ENCODE results near the gene FAM20B. TPM values are rescaled to one million over a fixed set of nuclear protein-coding genes. Genes with fewer than 3 reads are reported as not detected.

Gene FAM20B
- total RNA-seq, 1 experiment from 2014 or later: 66.6 TPM

- Mint-ChIP-seq H3K4me3 (ENCODE audit: low read depth, unreplicated experiment) (peak within 1 kb of the TSS; percentile 86), H3K27me3 (ENCODE audit: unreplicated experiment) (no peaks in the 10 kb centered on the region), H3K27ac (ENCODE audit: unreplicated experiment) (peak within 1 kb of the TSS; percentile 92), H3K9me3 (ENCODE audit: low read depth, unreplicated experiment) (no peaks in the 10 kb centered on the region), H3K36me3 (ENCODE audit: insufficient read depth, unreplicated experiment) (peaks cover 58% of the 10 kb centered on the region), H3K4me1 (ENCODE audit: low read depth, unreplicated experiment) (peaks cover 13% of the 10 kb centered on the region)
- CTCF ChIA-PET: interaction anchor here (0.5 to 1.5 kb wide), 3 partner anchors 24 to 549 kb away, joined by 3 to 4 read pairs (median 3); no protein-coding TSS in a partner anchor
- intact Hi-C loops (cut with micrococcal nuclease; ENCODE audit: unreplicated experiment): loop anchor here (2.0 to 5.0 kb wide), 3 partner anchors 113 to 550 kb away; partner anchors contain the start of gene SOAT1
- BruUV-seq (replicated peaks): no TSS peak
- no peak for TF ChIP-seq CTCF (IDR thresholded peaks at IDR 0.05; ENCODE audit: unreplicated experiment)
- DNase-seq: peak; percentile 97
Observed at GRCh38 chr1:179081687-179082332, 56.1 kb downstream of the FAM20B start, which contains the start of gene TOR3A. TSS of gene TOR3A (plus strand) at chr1:179082070. CDS start at chr1:179082129, 59 bp downstream.

- BruUV-seq (replicated peaks): no TSS peak
- H3K27me3 Mint-ChIP-seq (ENCODE audit: unreplicated experiment): no peaks in the 10 kb centered on the region
- no peak for TF ChIP-seq CTCF (IDR thresholded peaks at IDR 0.05; ENCODE audit: unreplicated experiment)
- intact Hi-C loops (cut with micrococcal nuclease; ENCODE audit: unreplicated experiment): loop anchor here (5.0 kb wide), 1 partner anchor 550 kb away; no protein-coding TSS in a partner anchor
- no peaks in the 10 kb centered on the region for H3K9me3 Mint-ChIP-seq (ENCODE audit: low read depth, unreplicated experiment)
- peak; percentile 45 for DNase-seq
- peaks cover 58% of the 10 kb centered on the region for H3K36me3 Mint-ChIP-seq (ENCODE audit: insufficient read depth, unreplicated experiment)
- peak overlapping the region; percentile 86 for H3K4me3 Mint-ChIP-seq (ENCODE audit: low read depth, unreplicated experiment)
- peak overlapping the region; percentile 76 for H3K27ac Mint-ChIP-seq (ENCODE audit: unreplicated experiment)
- H3K4me1 Mint-ChIP-seq (ENCODE audit: low read depth, unreplicated experiment): peaks cover 13% of the 10 kb centered on the region
- CTCF ChIA-PET: interaction anchor here (1.1 to 1.5 kb wide), 2 partner anchors 24 to 550 kb away, joined by 3 read pairs; no protein-coding TSS in a partner anchor
Observed at GRCh38 chr1:179082333-179082998, 56.8 kb downstream of the FAM20B start.

GRCh38 chr1:179082999-179083335 lies 57.3 kb downstream of the FAM20B start:
- peaks cover 13% of the 10 kb centered on the region for H3K4me1 Mint-ChIP-seq (ENCODE audit: low read depth, unreplicated experiment)
- H3K36me3 Mint-ChIP-seq (ENCODE audit: insufficient read depth, unreplicated experiment): peaks cover 63% of the 10 kb centered on the region
- CTCF ChIA-PET: interaction anchor here (0.6 to 1.1 kb wide), 2 partner anchors 20 to 23 kb away, joined by 3 read pairs; no protein-coding TSS in a partner anchor
- H3K4me3 Mint-ChIP-seq (ENCODE audit: low read depth, unreplicated experiment): peak overlapping the region; percentile 86
- no peaks in the 10 kb centered on the region for H3K27me3 Mint-ChIP-seq (ENCODE audit: unreplicated experiment)
- no peak for TF ChIP-seq CTCF (IDR thresholded peaks at IDR 0.05; ENCODE audit: unreplicated experiment)
- intact Hi-C loops (cut with micrococcal nuclease; ENCODE audit: unreplicated experiment): loop anchor here (5.0 kb wide), 1 partner anchor 551 kb away; no protein-coding TSS in a partner anchor
- peak; percentile 35 for DNase-seq
- no TSS peak for BruUV-seq (replicated peaks)
- H3K27ac Mint-ChIP-seq (ENCODE audit: unreplicated experiment): peak overlapping the region; percentile 76
- H3K9me3 Mint-ChIP-seq (ENCODE audit: low read depth, unreplicated experiment): no peaks in the 10 kb centered on the region

GRCh38 chr1:179083533-179083932 lies 57.8 kb downstream of the FAM20B start:
- intact Hi-C loops (cut with micrococcal nuclease; ENCODE audit: unreplicated experiment): loop anchor here (5.0 kb wide), 1 partner anchor 551 kb away; no protein-coding TSS in a partner anchor
- Mint-ChIP-seq H3K27ac (ENCODE audit: unreplicated experiment) (no peak overlapping the region), H3K27me3 (ENCODE audit: unreplicated experiment) (no peaks in the 10 kb centered on the region), H3K9me3 (ENCODE audit: low read depth, unreplicated experiment) (no peaks in the 10 kb centered on the region), H3K4me1 (ENCODE audit: low read depth, unreplicated experiment) (peaks cover 13% of the 10 kb centered on the region), H3K36me3 (ENCODE audit: insufficient read depth, unreplicated experiment) (peaks cover 68% of the 10 kb centered on the region), H3K4me3 (ENCODE audit: low read depth, unreplicated experiment) (peak overlapping the region; percentile 86)
- CTCF ChIA-PET: interaction anchor here (0.6 kb wide), 1 partner anchor 19 kb away, joined by 3 read pairs; no protein-coding TSS in a partner anchor
- no peak for TF ChIP-seq CTCF (IDR thresholded peaks at IDR 0.05; ENCODE audit: unreplicated experiment)
- no peak for DNase-seq
- no TSS peak for BruUV-seq (replicated peaks)

Data from Calu3 (cell line).